GM12801 (cell line): ENCODE measurements around the gene MAN2A2.

Experiments used
- TF ChIP-seq, protein P1 (sequence below): IDR thresholded peaks from one replicate; pipeline ENCODE4 v1.5.1; 2011; ENCODE audit warnings: control low read depth; ENCODE audit not compliant: insufficient read length; ENCODE audit errors: extremely low read depth

Gene MAN2A2

GRCh38 chr15:90954712-90955623 is 51.9 kb downstream of the MAN2A2 start, which contains the start of gene RCCD1:
RCCD1 (plus strand) TSS chr15:90954884; CDS start chr15:90956735, 1,851 bp downstream.
- TF ChIP-seq, protein P1, sequence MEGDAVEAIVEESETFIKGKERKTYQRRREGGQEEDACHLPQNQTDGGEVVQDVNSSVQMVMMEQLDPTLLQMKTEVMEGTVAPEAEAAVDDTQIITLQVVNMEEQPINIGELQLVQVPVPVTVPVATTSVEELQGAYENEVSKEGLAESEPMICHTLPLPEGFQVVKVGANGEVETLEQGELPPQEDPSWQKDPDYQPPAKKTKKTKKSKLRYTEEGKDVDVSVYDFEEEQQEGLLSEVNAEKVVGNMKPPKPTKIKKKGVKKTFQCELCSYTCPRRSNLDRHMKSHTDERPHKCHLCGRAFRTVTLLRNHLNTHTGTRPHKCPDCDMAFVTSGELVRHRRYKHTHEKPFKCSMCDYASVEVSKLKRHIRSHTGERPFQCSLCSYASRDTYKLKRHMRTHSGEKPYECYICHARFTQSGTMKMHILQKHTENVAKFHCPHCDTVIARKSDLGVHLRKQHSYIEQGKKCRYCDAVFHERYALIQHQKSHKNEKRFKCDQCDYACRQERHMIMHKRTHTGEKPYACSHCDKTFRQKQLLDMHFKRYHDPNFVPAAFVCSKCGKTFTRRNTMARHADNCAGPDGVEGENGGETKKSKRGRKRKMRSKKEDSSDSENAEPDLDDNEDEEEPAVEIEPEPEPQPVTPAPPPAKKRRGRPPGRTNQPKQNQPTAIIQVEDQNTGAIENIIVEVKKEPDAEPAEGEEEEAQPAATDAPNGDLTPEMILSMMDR = no peak

GRCh38 chr15:90955624-90956273 is 52.6 kb downstream of the MAN2A2 start:
- TF ChIP-seq, protein P1 = no peak

GRCh38 chr15:90956274-90957030 is 53.4 kb downstream of the MAN2A2 start:
- TF ChIP-seq, protein P1 = no peak

- TF ChIP-seq, protein P1 = no peak
Observed at GRCh38 chr15:90957031-90957790, 54.1 kb downstream of the MAN2A2 start.

- TF ChIP-seq, protein P1 = no peak
Observed at GRCh38 chr15:90957791-90958190, 54.7 kb downstream of the MAN2A2 start.

- TF ChIP-seq, protein P1 = no peak
Observed at GRCh38 chr15:90959028-90959595, 56.0 kb downstream of the MAN2A2 start.
